AG04450 (cell line): ENCODE measurements around the gene BRF1. TPM values are rescaled to one million over a fixed set of nuclear protein-coding genes. Genes with fewer than 3 reads are reported as not detected.

Source experiments
- CTCF ChIA-PET: fragments of 300-600, 350-600 bp; formaldehyde crosslinking; extraction: SDS; loops from one replicate; lab custom pipeline; 2022; ENCODE audit warnings: antibody characterized with exemption, inconsistent platforms; lab: Charles Lee
- POLR2A ChIA-PET: fragments of 350-600 bp; formaldehyde crosslinking; extraction: SDS; loops from one replicate; lab custom pipeline; 2021; ENCODE audit warnings: antibody characterized with exemption, inconsistent platforms; lab: Yijun Ruan, JAX
- DNase-seq: peaks from one replicate; pipeline ENCODE4 v3.0.0-alpha.2; 2011; ENCODE audit warnings: low read depth, low spot score
- H3K27ac ChIP-seq: one replicate; pipeline ENCODE4 v1.5.1; 2012; ENCODE audit warnings: low read depth, low read length, control low read depth
- H3K27me3 ChIP-seq: one replicate; pipeline ENCODE4 v1.6.0; 2012; ENCODE audit warnings: low read length; ENCODE audit not compliant: control insufficient read depth, insufficient read depth
- H3K4me3 ChIP-seq: 2 replicates; pipeline ENCODE4 v1.5.1; 2011; ENCODE audit warnings: mild to moderate bottlenecking, low read depth, low read length, control low read depth
- H3K9me3 ChIP-seq: 2 replicates; pipeline ENCODE4 v1.5.1; 2012; ENCODE audit warnings: low read length; ENCODE audit not compliant: control insufficient read depth, insufficient read depth
- polyA plus RNA-seq: library from polyadenylated mRNA; depleted of rRNA; stranded (reverse); fragments of >200 nt; gene quantifications from 2 replicates; pipeline ENCODE4 v1.2.3, GENCODE V29; 2011
- TF ChIP-seq, protein P1 (sequence below): IDR thresholded peaks from 2 replicates; pipeline ENCODE4 v1.5.1; 2011; ENCODE audit warnings: low read depth, low read length, control low read depth, inconsistent platforms

BRF1 gene
- polyA plus RNA-seq, 1 experiment, result 6.3 TPM

DNA sequence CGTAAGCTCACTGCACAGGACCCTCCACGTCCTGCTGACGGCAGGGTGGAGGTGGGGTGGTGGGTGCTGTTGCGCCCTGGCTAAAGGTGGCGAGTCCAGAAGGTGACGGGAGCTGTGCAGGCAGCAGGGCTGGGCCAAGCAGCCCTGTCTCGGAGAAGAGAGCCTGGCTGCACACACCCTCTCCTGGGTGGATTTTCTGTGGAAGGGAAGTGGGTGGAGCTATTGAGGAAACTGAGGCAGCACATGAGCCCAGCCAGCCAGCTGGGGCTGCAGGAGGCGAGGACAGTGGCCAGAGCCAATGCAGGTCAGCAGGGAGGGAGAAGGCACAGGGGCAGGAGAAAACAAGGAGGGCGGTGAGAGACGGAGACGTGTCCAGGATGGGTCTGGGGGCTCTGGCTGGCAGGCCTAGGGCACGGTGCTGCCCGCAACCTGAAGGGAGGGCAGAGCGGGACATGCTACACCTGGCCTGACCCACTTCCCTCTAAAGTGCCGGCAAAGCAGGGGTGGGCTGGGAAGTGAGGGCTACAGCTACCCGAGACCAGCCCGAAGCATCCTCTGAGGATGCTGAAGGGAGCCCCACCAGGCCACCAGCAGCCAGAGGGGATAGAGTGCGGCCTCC lies 32.0 kb downstream of the BRF1 start:
- Histone ChIP-seq H3K27me3 (no peaks in the 10 kb centered on the region), H3K27ac (no peak overlapping the region), H3K4me3 (no peak overlapping the region), H3K9me3 (no peaks in the 10 kb centered on the region)
- no peak for DNase-seq
- ChIA-PET CTCF (no interaction called here), POLR2A (no interaction called here)
- TF ChIP-seq, protein P1, sequence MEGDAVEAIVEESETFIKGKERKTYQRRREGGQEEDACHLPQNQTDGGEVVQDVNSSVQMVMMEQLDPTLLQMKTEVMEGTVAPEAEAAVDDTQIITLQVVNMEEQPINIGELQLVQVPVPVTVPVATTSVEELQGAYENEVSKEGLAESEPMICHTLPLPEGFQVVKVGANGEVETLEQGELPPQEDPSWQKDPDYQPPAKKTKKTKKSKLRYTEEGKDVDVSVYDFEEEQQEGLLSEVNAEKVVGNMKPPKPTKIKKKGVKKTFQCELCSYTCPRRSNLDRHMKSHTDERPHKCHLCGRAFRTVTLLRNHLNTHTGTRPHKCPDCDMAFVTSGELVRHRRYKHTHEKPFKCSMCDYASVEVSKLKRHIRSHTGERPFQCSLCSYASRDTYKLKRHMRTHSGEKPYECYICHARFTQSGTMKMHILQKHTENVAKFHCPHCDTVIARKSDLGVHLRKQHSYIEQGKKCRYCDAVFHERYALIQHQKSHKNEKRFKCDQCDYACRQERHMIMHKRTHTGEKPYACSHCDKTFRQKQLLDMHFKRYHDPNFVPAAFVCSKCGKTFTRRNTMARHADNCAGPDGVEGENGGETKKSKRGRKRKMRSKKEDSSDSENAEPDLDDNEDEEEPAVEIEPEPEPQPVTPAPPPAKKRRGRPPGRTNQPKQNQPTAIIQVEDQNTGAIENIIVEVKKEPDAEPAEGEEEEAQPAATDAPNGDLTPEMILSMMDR, result no peak

DNA sequence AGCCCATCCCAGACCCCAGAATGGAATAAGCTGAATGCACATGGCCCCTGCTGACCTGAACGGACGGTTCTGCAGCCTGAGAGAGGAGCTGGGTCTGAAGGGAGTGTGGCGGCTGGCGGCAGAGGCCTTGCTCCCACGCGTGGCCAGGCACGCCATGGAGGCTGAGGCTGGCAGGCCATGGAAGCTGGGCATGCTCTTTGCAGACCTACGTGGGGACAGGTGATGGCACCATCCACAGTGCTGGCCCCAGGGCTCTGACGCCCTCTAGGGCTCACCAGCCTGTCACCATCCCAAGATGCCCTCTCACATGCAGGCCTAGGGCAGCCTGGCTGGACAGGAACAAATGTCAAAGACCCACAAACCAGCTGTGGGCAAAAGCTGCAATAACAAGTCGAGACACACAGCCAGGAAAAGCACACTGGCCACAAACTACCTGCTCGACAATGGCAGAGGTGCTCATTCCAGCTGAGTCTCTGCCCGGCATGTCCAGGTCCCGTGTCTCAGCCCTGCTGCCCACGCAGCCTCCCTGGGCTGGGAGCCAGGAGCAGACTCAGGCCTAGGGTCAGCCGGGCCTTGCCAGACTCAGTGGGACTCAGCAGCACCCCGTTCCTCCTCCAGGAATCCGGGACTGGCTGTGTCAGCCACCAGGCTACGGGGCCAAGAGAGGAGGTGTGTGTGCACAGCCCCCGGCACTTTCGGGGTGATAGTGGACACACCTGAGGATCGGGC lies 32.8 kb downstream of the BRF1 start:
- TF ChIP-seq, protein P1, result no peak
- ChIA-PET CTCF (no interaction called here), POLR2A (no interaction called here)
- no peak overlapping the region for H3K27ac ChIP-seq
- no peak for DNase-seq
- H3K9me3 ChIP-seq, result no peaks in the 10 kb centered on the region; the same call in 1 of the 2 replicates
- H3K4me3 ChIP-seq, result no peak overlapping the region
- H3K27me3 ChIP-seq, result no peaks in the 10 kb centered on the region

DNA sequence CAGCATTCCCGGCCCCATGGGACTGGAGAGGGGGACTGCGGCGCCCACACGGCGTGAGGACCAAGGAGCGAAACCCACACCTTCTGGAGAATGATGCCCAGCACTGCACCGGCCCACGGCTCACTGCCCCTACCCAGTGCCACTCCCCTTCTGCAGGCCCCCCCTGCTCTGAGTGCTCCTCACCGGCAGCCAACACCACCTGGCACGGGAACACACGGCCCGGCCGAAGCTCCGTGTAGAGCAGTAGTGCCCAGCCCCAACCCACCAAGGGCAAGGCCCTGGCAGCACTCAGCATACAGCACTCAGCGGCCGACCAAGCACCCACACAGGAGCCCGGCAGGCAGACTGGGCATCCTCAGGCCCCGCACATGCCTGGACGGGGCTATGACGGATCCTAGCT lies 39.0 kb downstream of the BRF1 start:
- no peak overlapping the region for H3K27ac ChIP-seq
- no peaks in the 10 kb centered on the region for H3K27me3 ChIP-seq
- CTCF ChIA-PET, result no interaction called here
- no peaks in the 10 kb centered on the region; the same call in 1 of the 2 replicates for H3K9me3 ChIP-seq
- no peak overlapping the region for H3K4me3 ChIP-seq
- POLR2A ChIA-PET, result no interaction called here
- TF ChIP-seq, protein P1, result no peak
- no peak for DNase-seq

DNA sequence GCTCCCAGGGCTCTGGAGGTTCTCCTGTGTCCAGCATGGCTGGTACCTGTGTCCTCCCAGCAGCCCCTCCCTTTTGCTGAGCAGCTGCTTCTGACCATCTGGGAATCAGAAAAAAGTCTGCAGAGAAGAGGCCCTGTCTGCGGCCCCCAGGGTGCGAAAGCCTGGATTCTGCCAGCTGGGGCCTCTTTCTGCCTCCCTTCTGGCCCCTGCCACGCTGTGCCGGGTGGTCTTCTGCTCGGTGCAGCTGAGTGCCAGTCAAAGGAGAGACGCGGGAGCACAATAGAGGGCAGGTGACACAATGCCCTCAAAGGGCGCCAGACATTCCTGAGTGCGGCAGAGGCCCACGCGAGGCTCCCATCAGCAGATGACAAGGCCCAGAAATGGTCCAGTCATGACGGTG lies 39.8 kb downstream of the BRF1 start:
- TF ChIP-seq, protein P1, result no peak
- POLR2A ChIA-PET, result no interaction called here
- no peak for DNase-seq
- Histone ChIP-seq H3K27me3 (no peaks in the 10 kb centered on the region), H3K4me3 (no peak overlapping the region), H3K27ac (no peak overlapping the region), H3K9me3 (no peaks in the 10 kb centered on the region; the same call in 1 of the 2 replicates)
- CTCF ChIA-PET, result interaction anchor here (0.6 to 1.8 kb wide), 3 partner anchors 13 to 174 kb away, joined by 3 to 4 read pairs (median 4); partner anchors contain the start of gene BTBD6

DNA sequence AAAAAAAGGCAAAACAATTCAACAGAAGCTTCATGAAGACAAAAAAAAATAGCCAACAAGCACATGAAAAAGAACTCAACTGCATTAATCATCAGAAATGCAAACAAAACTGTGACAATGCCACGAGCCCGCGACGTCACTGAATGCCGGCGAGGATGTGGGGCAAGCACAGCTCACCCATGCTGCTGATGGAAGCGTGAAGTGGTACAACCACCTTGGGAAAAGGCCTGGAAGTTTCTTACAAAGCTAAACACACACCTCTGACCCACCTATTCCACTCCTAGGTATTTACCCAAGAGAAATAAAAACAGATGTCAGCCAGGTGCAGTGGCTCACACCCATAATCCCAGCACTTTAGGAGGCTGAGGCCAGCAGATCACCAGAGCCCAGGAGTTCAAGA lies 42.0 kb downstream of the BRF1 start:
- Histone ChIP-seq H3K9me3 (no peaks in the 10 kb centered on the region; the same call in 1 of the 2 replicates), H3K27me3 (no peaks in the 10 kb centered on the region), H3K27ac (no peak overlapping the region), H3K4me3 (no peak overlapping the region)
- POLR2A ChIA-PET, result no interaction called here
- TF ChIP-seq, protein P1, result no peak
- CTCF ChIA-PET, result interaction anchor here (1.5 to 1.9 kb wide), 2 partner anchors 9 to 23 kb away, joined by 4 to 5 read pairs; no protein-coding TSS in a partner anchor
- DNase-seq, result no peak
